Measurements from ENCODE around the gene LRIT2.

LRIT2 gene, protein sequence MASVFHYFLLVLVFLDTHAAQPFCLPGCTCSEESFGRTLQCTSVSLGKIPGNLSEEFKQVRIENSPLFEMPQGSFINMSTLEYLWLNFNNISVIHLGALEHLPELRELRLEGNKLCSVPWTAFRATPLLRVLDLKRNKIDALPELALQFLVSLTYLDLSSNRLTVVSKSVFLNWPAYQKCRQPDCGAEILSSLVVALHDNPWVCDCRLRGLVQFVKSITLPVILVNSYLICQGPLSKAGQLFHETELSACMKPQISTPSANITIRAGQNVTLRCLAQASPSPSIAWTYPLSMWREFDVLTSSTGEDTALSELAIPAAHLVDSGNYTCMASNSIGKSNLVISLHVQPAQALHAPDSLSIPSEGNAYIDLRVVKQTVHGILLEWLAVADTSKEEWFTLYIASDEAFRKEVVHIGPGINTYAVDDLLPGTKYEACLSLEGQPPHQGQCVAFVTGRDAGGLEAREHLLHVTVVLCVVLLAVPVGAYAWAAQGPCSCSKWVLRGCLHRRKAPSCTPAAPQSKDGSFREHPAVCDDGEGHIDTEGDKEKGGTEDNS

DNA sequence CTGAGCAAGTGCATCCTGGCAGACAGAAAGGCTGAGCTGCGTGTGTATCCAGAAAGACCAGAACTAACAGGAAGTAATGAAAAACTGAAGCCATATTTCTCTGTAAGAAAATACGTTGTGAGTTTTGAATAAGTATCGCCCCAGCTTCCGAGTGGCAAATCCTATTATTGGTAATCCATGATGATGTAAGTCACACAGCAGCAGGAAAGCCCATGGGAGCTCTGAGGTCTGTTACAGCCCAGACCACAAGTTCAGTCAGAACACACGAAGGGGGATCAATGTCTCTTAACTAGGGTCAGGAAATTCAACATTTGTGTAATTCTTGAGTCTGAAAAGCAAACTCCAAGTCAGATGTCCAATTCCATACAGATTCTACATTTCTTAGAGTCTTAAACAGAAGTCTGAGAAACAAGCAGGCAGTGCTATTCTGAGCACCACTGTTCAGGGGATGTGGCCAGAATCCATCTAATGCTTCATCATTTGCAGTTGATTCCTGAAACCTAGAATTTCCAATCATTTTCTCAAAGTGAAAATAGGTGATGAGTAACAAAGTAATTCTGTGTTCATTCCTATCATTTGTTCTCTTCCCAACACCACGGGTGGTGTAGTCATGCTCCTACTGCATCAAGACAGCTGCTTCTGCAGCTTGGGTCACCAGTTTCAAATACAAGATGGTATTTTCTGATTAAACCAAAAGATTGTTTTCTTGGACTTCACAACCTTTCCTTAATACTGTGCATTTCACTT lies at the start of gene LRIT2:
Gene LRIT2 (minus strand): TSS at position 118 of the 747 bp plus-strand sequence. CDS start 24 bp downstream, at position 94.
- in situ Hi-C loops (cut with MboI; ENCODE audit: low sequenced_read_pairs) = no loop called here

- in situ Hi-C loops (cut with MboI; ENCODE audit: low sequenced_read_pairs) = no loop called here
These were observed 45.4 kb upstream of the LRIT2 start for GRCh38 chr10:84270708-84271107.

DNA sequence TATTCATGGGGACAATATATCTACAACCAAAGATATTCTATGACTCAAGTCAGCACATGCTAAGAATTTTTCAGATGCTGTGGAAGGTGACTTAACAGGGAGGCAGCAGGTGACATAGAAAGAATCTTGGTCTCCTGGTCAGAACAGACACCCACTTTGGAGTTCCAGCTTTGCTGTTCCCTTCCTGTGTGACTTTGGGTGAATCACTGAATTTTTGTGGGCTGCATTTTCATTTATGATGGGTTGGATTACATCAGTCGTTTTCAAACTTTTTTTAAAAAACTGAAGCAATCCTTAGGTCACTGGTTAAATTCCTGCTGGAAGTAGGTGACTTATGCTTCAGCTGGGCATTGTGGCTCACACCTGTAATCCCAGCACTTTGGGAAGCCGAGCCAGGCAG lies 44.4 kb upstream of the LRIT2 start:
- in situ Hi-C loops (cut with MboI; ENCODE audit: low sequenced_read_pairs) = no loop called here

DNA sequence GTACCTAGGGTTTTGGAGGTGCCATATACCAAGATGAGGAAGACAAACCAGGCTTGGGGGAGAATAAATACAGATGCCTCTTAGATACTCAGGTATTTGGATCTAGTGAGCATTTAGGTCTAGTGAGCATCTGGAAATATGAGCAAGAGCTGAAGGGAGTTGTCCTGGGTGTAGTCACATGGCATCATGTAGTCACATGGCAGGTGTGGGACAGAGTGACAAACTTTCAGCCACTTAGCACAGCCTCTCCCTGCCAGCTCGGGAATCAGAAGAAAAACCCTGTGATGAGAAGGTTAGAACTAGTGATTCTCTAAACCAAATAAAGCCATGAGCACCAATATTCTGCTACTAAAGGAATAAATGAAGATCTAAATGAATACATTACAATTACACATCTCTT lies 43.8 kb upstream of the LRIT2 start:
- in situ Hi-C loops (cut with MboI; ENCODE audit: low sequenced_read_pairs) = no loop called here

GRCh38 chr10:84267503-84268126 lies 42.3 kb upstream of the LRIT2 start:
- in situ Hi-C loops (cut with MboI; ENCODE audit: low sequenced_read_pairs) = no loop called here

- in situ Hi-C loops (cut with MboI; ENCODE audit: low sequenced_read_pairs) = no loop called here
These were observed 40.1 kb upstream of the LRIT2 start for GRCh38 chr10:84265418-84265817.

DNA sequence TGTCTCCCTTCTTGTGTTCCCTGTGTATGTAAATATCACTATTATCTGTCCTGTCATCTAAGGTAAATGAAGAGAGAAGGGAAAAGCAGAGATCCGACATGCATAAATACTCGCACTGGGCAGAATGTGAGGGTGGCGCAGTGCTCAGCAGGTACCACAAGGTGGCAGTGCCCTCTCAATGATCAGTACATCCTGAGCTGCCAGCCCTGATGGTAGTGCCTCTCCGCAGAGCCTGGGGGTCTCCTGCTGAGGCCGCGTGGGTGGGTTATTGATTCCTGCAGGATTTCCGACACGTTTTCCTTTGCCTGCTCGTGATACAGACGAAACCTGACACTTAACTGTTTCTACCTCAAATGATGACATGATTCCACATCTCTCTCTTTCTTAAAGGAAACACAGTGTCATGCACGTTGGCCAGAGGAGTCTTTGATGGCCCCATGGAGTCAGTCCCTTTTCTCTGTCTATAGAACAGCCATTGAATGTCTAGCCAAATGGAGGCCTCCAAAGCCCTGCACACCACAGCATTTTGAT lies 39.3 kb upstream of the LRIT2 start:
- in situ Hi-C loops (cut with MboI; ENCODE audit: low sequenced_read_pairs) = no loop called here

GRCh38 chr10:84263716-84264115 lies 38.4 kb upstream of the LRIT2 start:
- in situ Hi-C loops (cut with MboI; ENCODE audit: low sequenced_read_pairs) = no loop called here

DNA sequence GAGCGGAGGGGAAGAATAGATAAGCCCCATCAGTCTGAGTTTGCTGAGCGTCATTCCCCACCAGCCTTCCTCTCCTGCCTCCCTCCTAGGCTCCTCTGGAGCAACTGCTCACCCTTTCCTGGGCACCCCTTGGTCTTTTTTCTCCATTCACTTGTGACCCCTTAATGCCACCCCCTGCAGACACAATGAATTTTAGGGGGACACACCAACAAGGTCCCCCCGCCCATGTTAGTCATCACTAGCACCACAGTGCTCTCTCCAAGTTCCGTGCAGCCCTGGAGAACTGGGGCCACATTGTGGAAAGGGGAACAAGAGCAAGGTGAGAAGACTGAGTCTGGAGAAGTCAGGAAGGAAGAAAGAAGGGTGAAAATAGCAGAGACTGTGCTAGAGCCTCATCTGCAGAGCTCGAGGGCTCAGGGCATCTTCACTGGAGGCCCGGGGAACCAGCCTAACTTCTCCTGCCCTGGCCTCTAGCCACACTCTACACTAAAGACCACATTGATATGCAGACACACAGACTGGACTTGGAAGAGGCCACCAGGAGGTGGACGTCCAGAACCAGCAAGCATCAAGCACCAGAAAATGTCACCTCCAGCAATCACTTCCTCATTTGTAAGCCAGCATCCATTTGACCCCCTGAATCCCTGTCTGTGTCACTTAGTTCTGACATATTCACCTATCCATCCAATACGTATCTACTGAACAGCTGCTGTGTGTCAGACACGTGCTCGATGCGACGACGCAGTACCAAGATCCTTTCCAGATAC lies 37.0 kb upstream of the LRIT2 start:
- in situ Hi-C loops (cut with MboI; ENCODE audit: low sequenced_read_pairs) = no loop called here

DNA sequence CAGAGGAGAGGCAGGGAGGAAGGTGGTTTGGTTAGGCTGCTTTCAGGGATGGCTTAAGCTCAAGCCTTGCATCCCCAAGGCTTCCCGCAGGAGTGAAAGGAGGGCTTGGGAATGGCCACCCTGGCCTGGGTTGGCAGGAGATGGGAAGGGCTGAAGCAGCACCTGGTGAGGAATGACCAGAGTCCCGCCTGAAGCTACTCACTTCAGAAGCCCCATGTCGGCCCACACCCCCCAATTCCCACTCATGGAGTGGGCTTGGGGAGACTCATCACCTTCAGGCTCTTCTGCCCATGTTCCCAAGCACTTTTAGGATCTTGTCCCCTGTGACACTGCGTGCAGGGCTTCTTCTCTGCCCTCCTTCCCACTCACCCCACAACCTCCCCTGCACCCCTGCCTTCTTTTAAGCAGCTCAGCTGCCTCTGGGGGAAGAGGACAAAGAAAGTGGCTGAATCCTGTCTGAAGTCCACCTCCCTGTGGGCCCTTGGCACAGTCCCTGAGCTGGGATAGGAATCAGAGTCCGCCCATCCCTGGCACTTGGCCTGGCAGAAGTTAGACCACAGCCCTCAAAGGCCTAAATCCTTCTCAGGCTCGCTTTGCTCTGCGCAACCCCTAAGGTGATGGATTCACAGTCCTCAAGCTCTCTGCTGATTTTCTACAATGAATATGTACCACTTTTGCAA lies 36.0 kb upstream of the LRIT2 start:
- in situ Hi-C loops (cut with MboI; ENCODE audit: low sequenced_read_pairs) = no loop called here

DNA sequence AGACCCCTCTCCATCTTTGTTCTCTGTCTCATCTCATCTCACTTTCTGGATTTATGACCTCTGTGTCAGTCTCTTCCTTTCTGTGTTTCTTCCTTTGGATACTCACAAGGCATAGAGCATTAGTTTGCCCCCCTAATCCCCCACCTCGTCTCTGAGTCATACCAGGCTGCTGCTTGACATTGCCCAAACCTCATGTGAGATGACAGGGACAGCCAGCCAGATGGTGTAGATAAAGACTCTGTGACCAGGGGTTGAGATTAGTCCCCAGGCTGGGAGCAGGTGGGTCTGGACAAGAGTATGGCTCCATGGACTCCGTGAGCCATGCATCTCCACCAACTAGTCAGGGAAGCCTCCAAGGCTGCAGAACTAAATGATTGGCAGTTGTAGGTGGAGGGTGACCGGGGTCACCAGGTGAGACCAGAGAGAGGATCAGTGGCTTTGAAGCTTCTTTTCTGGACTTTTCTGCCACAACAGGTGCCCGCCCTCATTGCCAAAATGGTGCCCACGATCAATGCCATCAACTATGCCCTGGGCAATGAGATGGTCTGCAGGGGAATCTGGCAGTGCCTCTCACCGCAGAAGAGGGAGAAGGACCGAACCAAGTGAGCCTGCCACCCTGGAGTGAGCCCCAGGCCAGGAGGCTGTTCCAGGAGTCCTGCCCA lies 32.8 kb upstream of the LRIT2 start:
- in situ Hi-C loops (cut with MboI; ENCODE audit: low sequenced_read_pairs) = no loop called here

DNA sequence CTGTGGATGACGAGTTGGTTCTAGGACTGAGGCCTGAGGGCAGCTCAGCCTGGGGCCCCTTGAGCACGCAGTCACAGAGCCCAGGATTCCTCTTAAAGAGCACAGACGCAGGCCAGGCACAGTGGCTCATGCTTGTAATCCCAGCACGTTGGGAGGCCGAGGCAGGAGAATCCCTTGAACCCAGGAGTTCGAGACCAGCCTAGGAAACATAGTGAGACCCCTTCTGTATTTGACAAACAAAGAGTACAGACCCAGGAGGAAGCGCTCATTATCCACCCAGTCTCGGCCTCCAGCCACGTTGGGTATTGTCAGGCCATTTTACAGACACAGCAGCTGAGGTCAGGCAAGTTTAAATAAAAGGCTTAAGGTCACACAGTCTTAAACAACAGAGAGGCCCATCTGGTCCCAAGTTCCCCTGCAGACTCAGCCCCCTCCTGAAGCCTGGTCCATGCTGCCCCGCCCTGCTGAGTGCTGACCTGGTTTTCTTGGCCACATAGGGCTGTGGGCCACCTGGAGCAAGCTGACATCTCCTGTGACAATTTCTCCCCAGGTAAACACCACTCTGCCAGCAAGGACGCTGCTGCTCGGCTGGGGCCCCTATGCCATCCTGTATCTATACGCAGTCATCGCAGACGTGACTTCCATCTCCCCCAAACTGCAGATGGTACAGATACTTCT lies 32.1 kb upstream of the LRIT2 start:
- in situ Hi-C loops (cut with MboI; ENCODE audit: low sequenced_read_pairs) = no loop called here

GRCh38 chr10:84256510-84257342 lies 31.4 kb upstream of the LRIT2 start:
- in situ Hi-C loops (cut with MboI; ENCODE audit: low sequenced_read_pairs) = no loop called here

DNA sequence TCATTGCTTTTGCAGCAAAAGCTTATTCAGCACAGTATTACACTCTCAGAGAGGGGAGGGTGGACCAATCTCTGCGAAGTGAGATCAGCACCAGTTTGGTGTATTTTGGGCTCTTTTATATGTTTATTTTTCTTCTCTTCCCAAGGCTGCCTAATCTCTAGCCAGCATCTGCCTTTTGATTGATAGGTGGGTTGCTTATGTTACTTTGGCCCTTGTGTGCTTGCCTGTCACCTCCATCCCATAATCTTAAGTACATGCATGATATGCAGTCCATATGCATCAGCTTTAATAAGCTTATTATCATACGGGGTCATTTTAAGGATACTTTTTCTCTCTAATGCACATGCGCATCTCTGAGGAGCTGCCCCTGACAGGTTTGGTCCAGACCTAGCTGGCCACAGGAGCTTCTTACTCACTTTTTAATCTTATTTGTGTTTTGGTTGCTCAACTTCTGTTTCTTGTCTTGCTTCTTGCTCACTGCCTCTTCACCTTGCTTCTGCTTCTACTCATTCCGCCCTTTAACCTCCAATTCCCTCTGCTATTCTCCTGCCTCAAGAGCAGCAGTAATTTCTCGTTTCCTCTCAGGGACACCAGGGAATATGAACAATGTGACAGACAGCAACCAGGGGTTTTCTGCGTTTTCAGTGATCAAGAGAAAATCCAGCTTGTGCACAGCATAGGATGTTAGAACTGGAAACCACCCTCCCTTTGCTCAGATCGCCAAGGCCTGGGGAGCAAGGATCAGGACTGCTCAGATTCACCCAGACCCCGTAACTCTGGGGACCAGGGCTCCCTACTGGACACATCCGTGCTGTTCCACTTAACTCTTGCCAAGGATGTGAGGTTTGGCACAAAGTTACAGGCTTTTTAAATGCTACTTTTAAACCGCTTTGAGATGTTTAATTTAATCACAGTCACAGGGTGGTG lies 29.5 kb upstream of the LRIT2 start:
- in situ Hi-C loops (cut with MboI; ENCODE audit: low sequenced_read_pairs) = no loop called here

DNA sequence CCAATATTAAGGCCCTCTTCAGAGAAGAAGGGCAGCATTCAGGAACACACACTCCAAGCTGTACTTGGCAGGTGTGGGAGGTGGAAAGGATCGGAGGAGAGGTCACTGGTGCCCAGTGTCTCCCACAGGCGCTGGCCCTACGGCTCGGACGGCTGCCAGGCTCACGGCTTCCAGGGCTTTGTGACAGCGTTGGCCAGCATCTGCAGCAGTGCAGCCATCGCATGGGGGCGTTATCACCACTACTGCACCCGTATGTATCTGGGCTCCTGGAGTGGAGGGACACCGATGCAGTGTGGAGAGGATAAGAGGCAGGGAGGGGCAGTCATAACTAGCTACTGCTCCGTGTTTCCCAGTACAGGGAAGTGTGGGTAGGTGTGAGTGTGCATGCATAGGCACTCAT lies 23.4 kb upstream of the LRIT2 start:
- in situ Hi-C loops (cut with MboI; ENCODE audit: low sequenced_read_pairs) = no loop called here

- in situ Hi-C loops (cut with MboI; ENCODE audit: low sequenced_read_pairs) = no loop called here
These were observed 22.2 kb upstream of the LRIT2 start for GRCh38 chr10:84247496-84247895.
